GM23338 (cell line): Measurements from ENCODE around the gene NCAN. TPM values are rescaled to one million over a fixed set of nuclear protein-coding genes. Genes with fewer than 3 reads are reported as not detected.

Experiments used
- ATAC-seq: fragments of 200-7000 bp; cut with Tn5 transposase; 3 replicates; pipeline ENCODE4 v1.9.1; 2020
- DNase-seq: peaks from one replicate; pipeline ENCODE4 v3.0.0-alpha.2; 2015; ENCODE audit warnings: low spot score
- H2AFZ ChIP-seq: fragments of 200-600 bp; sonication (generic); 2 replicates; pipeline ENCODE4 v1.8.0; 2016; ENCODE audit warnings: antibody characterized with exemption, mild to moderate bottlenecking, moderate library complexity
- H3F3A ChIP-seq: fragments of 200-600 bp; sonication (generic); replicated peaks from 2 replicates; pipeline ENCODE4 v1.8.0; 2017; ENCODE audit warnings: antibody characterized with exemption, mixed run types, low read depth
- H3K27ac ChIP-seq: fragments of 200-600 bp; sonication (generic); 2 replicates; pipeline ENCODE4 v1.6.1; 2016; ENCODE audit warnings: low read depth
- H3K27me3 ChIP-seq: fragments of 200-600 bp; sonication (generic); 2 replicates; pipeline ENCODE4 v1.8.0; 2016; ENCODE audit warnings: mild to moderate bottlenecking, mixed run types, moderate library complexity; ENCODE audit not compliant: insufficient read depth
- H3K36me3 ChIP-seq: fragments of 200-600 bp; sonication (generic); 2 replicates; pipeline ENCODE4 v1.8.0; 2016; ENCODE audit warnings: mild to moderate bottlenecking; ENCODE audit not compliant: insufficient read depth
- H3K4me1 ChIP-seq: fragments of 200-600 bp; sonication (generic); 2 replicates; pipeline ENCODE4 v1.8.0; 2016; ENCODE audit warnings: mild to moderate bottlenecking, moderate library complexity; ENCODE audit not compliant: insufficient read depth
- H3K4me2 ChIP-seq: fragments of 200-600 bp; sonication (generic); 2 replicates; pipeline ENCODE4 v1.7.1; 2017; ENCODE audit warnings: mixed run types
- H3K4me3 ChIP-seq: fragments of 200-600 bp; sonication (generic); 2 replicates; pipeline ENCODE4 v1.6.1; 2016; ENCODE audit warnings: mixed run types
- H3K79me2 ChIP-seq: fragments of 200-600 bp; sonication (generic); replicated peaks from 2 replicates; pipeline ENCODE4 v1.8.0; 2017; ENCODE audit warnings: mild to moderate bottlenecking; ENCODE audit not compliant: insufficient read depth
- H3K9me2 ChIP-seq: fragments of 200-600 bp; sonication (generic); 2 replicates; pipeline ENCODE4 v1.8.0; 2017; ENCODE audit not compliant: insufficient read depth
- H4K20me1 ChIP-seq: fragments of 200-600 bp; sonication (generic); replicated peaks from 2 replicates; pipeline ENCODE4 v1.8.0; 2017; ENCODE audit warnings: mild to moderate bottlenecking; ENCODE audit not compliant: insufficient read depth
- H3K27ac Mint-ChIP-seq: 2 replicates; pipeline ENCODE4 v1.8.0; 2020; ENCODE audit warnings: inconsistent platforms, mild to moderate bottlenecking, moderate library complexity, mixed read lengths
- H3K27me3 Mint-ChIP-seq: 3 replicates; pipeline ENCODE4 v1.8.0; 2022; ENCODE audit warnings: low read depth, mild to moderate bottlenecking, moderate library complexity, mixed read lengths, inconsistent platforms; ENCODE audit not compliant: insufficient read depth, poor library complexity
- H3K36me3 Mint-ChIP-seq: 3 replicates; pipeline ENCODE4 v1.8.0; 2021; ENCODE audit warnings: low read depth, mild to moderate bottlenecking, inconsistent platforms, moderate library complexity, mixed read lengths
- H3K4me1 Mint-ChIP-seq: 3 replicates; pipeline ENCODE4 v1.8.0; 2020; ENCODE audit warnings: mild to moderate bottlenecking, inconsistent platforms, mixed read lengths
- H3K4me3 Mint-ChIP-seq: 3 replicates; pipeline ENCODE4 v1.8.0; 2021; ENCODE audit warnings: moderate library complexity, mild to moderate bottlenecking, inconsistent platforms, mixed read lengths
- H3K9me3 Mint-ChIP-seq: 3 replicates; pipeline ENCODE4 v1.8.0; 2020; ENCODE audit warnings: moderate library complexity, mild to moderate bottlenecking, inconsistent platforms, mixed read lengths
- CREB1 ChIP-seq: fragments of 250-450 bp; sonication (Bioruptor Pico); IDR thresholded peaks from 2 replicates; pipeline ENCODE4 v1.5.0; 2020; ENCODE audit warnings: low read depth, mild to moderate bottlenecking, moderate library complexity
- CTCF ChIP-seq, 2 experiments: fragments of 200-600 bp in 1 of 2; sonication (generic) in 1 of 2; conservative IDR thresholded peaks; 2 replicates each; pipeline versions ENCODE4 v1.5.1 to v1.6.1; 2016 to 2017; ENCODE audit warnings: antibody characterized with exemption in 2 of 2, low read depth in 2 of 2, mild to moderate bottlenecking in 2 of 2, moderate library complexity in 1 of 2
- EZH2phosphoT487 ChIP-seq: fragments of 200-600 bp; sonication (generic); IDR thresholded peaks from one replicate; pipeline ENCODE4 v1.8.1; 2018; ENCODE audit warnings: antibody characterized with exemption; ENCODE audit not compliant: unreplicated experiment
- POLR2AphosphoS5 ChIP-seq: IDR thresholded peaks from 2 replicates; pipeline ENCODE4 v1.6.1; 2016; ENCODE audit warnings: antibody characterized with exemption, low read depth
- ZNF114 ChIP-seq: fragments of 250-450 bp; sonication (Bioruptor Pico); IDR thresholded peaks from 2 replicates; pipeline ENCODE4 v1.5.0; 2020; ENCODE audit warnings: mild to moderate bottlenecking, moderate library complexity
- ZNF331 ChIP-seq: fragments of 250-450 bp; sonication (Bioruptor Pico); IDR thresholded peaks from 2 replicates; pipeline ENCODE4 v1.5.0; 2020; ENCODE audit warnings: low read depth, mild to moderate bottlenecking, moderate library complexity
- ZNF462 ChIP-seq: fragments of 250-450 bp; sonication (Bioruptor Pico); IDR thresholded peaks from 2 replicates; pipeline ENCODE4 v1.5.0; 2020; ENCODE audit warnings: mild to moderate bottlenecking, moderate library complexity
- polyA plus RNA-seq: library from polyadenylated mRNA; unstranded; fragments of >200 nt; fragmentation: Nextera tagmentation; extraction: Ambion mirVana; gene quantifications from 2 replicates; pipeline ENCODE4 v1.2.1, GENCODE V29; 2016
- total RNA-seq: library from RNA; depleted of rRNA; stranded (reverse); fragments of >200 nt; shearing (Covaris generic); gene quantifications from 2 replicates; pipeline ENCODE4 v1.2.3, GENCODE V29; 2014

The NCAN gene
- total and polyA plus RNA-seq, 2 experiments from 2014 or later: 1.8 to 9.4 TPM

- TF ChIP-seq ZNF462 (CRISPR knock-in tag): no peak
- peak; percentile 57 for TF ChIP-seq POLR2AphosphoS5
These were observed 49.8 kb downstream of the NCAN start (continued) for GRCh38 chr19:19261350-19262189.

GRCh38 chr19:19262190-19263057 lies 50.7 kb downstream of the NCAN start:
- Histone ChIP-seq H3K27me3 (peaks cover 31% of the 10 kb centered on the region), H3K4me2 (peak overlapping the region; percentile 89), H3K79me2 (no peaks in the 10 kb centered on the region), H3K27ac (no peak overlapping the region), H3F3A (peaks cover 6% of the 10 kb centered on the region; the same call in 1 of the 2 replicates), H3K4me1 (peaks cover 13% of the 10 kb centered on the region), H3K4me3 (peak overlapping the region; percentile 71), H2AFZ (peak overlapping the region; percentile 90), H4K20me1 (no peaks in the 10 kb centered on the region; the same call in 1 of the 2 replicates), H3K9me2 (no peaks in the 10 kb centered on the region), H3K36me3 (no peaks in the 10 kb centered on the region)
- H3K4me1 Mint-ChIP-seq: peaks cover 21% of the 10 kb centered on the region
- H3K27ac Mint-ChIP-seq: no peak overlapping the region
- H3K36me3 Mint-ChIP-seq: peaks cover 17% of the 10 kb centered on the region
- peak overlapping the region; percentile 75 for H3K4me3 Mint-ChIP-seq
- peaks cover 32% of the 10 kb centered on the region for H3K27me3 Mint-ChIP-seq
- ATAC-seq (peak; percentile 55), DNase-seq (peak; percentile 82)
- peaks cover 7% of the 10 kb centered on the region; the same call in 1 of the 3 replicates for H3K9me3 Mint-ChIP-seq
- peak; percentile 48 to 60 for TF ChIP-seq CTCF (conservative IDR thresholded peaks at IDR 0.05; ENCODE audit: low read depth in 2 of 2)
- no peak for TF ChIP-seq ZNF114 (CRISPR knock-in tag)
- TF ChIP-seq EZH2phosphoT487: no peak
- 0 out of 2 replicates have a peak, but pooled peaks have one; percentile 29 for TF ChIP-seq POLR2AphosphoS5
- no peak for TF ChIP-seq CREB1 (CRISPR knock-in tag)
- TF ChIP-seq ZNF331 (CRISPR knock-in tag): no peak
